Hematopoietic multipotent progenitor cell treated with erythropoietin and hydrocortisone succinate and interleukin-3 and kit ligand, for 17 days (in vitro differentiated cells): ENCODE data around the gene NRIP3.
A peak's percentile ranks its signal among the peaks of the same experiment; 100 is the strongest.
"Not testable (repeated sequence)": the region's sequence is repeated elsewhere in the genome, so short reads cannot be mapped to it uniquely, and the experiment has no call there.

Source experiments
- DNase-seq: peaks from one replicate; pipeline ENCODE4 v3.0.0-alpha.2; 2015; ENCODE audit warnings: low spot score

NRIP3 gene

DNA sequence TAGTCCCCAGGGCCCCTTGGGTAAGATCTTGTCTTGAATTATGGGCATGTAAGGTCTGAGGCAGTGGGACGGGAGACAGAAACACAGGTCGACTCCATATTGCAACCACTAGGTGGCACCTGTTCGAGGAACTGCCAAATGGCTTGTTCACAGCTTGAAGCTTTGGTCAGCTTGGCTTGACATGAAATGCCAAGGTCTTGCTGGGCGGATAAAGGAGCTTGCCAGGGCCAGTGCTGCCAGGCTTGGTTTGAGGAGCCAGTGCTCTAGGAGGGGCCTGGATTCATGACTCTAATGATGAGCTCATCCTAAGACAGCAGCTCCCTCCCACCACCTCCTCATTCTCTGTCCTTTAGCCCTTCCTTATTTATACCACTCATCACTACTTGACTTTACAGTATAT is 11.9 kb upstream of the NRIP3 start:
- DNase-seq = peak; percentile 73

DNA sequence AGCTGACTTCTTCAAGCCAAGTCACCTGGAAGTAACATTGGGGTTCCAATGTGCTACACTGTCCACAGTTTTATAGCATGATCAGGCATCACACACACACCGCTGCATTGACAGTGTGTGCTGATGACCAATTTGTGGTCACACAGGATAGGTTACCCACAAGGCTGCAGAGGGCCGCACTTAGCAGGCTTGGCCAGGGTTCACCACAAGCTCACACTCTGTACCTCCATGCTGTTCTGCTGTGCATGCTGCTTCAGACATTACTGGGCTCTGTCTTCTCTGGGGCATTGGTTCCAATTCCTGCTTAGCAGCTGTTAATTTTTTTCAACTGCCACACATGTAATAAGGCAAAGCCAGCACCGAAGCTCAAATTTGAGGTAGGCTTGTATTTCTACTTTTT is 11.0 kb upstream of the NRIP3 start:
- no peak for DNase-seq

DNA sequence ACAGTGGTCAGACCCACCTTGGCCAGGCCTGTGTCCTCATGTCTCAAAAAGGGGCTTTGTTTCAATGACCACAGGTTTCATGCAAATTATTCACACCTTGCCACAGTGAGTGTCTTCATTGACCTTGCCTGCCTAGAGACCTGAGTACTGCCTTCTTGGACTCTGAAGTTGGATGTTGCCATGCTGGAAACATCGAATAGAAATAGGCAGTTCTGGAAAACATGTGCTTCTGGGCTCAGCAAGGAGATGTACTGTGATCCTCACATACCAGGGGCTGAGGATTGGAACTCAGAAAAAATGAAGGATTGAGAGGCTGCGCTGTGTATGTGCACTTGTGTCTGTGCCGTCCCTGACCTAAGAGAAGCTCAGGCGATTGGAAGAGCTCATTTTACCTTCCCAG is 9.6 kb upstream of the NRIP3 start:
- no peak for DNase-seq

DNA sequence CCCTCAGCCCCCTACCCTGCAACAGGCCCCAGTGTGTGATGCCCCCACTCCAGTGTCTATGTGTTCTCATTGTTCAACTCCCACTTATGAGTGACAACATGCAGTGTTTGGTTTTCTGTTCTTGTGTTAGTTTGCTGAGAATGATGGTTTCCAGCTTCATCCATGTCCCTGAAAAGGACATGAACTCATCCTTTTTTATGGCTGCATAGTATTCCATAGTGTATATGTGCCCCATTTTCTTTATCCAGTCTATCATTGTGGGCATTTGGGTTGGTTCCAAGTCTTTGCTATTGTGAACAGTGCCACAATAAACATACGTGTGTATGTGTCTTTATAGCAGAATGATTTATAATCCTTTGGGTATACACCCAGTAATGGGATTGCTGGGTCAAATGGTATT is 5.7 kb upstream of the NRIP3 start:
- DNase-seq = not testable (repeated sequence)

DNA sequence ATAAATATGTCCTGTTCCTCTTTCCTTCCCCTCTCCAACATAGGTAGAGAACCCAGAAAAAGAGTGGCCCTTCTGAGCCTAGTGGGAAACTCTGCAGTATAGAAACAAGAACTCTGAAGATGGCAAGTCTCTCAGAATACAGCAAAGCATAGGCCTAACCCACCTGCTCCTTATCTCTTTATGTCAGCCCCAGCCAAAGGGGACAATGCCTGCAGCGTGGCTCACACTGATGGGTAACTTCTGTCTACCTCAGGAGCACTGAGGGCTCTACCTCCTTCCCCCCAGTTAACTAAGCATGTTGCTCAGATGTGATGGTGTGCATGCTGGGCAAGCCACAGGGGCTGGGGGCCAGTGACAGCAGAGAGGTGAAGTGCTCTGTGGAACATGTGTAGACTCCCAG is 4.9 kb upstream of the NRIP3 start:
- no peak for DNase-seq

DNA sequence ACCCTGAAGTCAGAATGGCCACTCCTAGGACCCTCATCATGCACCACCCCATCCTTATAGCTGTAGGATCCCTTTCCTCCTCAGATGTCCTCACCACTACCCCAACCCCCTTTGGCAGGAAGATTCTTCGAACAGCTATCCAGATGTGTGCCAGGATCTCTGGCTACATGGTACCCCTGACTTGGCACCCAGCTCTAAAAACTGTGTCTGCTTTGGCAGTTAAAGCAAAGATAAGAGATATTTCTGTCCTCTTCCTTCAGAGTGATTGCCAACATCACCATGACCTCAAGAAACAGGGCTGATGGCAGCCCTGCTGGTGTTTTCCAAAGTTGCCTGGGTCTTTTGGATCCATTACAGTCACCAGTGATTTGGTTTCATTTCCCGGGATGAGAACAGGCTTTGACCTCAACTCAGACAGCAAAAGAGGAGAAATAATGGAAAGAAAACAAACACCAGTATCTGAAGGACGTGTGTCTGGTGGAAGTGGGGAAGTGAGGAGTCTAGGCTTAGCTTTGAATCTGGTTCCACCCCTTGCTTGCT is 4.3 kb upstream of the NRIP3 start:
- DNase-seq = peak; percentile 33

DNA sequence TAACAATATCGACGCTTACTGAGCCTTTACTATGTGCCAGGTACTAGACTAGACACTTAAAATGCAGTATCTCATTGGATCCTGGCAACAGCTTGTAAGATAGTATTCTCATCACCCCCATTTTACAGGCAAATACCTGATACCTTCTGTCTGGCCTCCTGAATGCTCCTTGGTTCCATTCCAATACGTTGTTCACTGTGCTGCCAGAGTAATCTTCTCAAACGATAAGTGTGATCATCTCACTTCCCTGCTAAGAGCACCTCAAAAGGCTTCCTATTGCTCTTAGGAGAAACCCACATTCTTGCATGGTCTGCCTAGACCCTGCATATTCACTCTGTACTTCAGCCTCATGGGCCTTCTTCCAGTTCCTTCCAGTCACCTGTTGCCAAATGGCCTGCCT is 1.3 kb upstream of the NRIP3 start:
- no peak for DNase-seq

DNA sequence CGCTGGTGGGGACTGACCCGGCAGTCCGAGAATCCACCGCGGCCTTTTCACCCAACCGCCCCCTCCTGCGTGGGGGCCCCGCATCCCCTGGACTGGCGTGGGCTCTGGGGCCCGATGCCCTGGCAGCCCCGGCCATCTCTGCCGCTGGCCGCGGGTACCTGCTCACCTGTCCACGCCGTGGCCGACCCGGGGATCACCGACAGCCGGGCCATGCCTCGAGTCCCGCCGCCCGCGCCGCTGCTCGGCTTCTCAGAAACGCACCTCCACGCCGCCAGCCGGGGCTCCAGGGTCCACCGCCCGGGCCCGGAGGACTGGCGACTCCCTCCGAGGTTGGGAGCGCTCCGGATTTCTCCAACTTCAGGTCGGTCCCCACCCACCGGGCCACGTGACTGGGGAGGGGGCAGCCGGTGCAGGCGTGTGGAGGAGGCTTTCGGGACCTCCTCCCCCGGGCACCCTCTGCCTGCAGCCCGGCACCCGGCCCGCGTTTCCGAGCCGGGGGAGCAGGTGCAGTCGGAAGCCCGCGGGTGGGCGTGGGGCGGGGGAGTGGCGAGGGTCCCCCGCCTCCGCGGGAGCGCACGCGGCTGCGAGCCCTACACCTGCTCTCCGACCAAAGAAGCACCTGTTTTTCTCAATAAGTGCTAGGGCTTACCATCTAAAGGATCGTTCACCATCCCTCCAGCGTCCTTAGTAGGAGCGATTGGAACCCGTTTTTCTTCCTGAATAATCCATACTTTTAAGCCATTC is 554 bp upstream of the NRIP3 start:
- DNase-seq = no peak

DNA sequence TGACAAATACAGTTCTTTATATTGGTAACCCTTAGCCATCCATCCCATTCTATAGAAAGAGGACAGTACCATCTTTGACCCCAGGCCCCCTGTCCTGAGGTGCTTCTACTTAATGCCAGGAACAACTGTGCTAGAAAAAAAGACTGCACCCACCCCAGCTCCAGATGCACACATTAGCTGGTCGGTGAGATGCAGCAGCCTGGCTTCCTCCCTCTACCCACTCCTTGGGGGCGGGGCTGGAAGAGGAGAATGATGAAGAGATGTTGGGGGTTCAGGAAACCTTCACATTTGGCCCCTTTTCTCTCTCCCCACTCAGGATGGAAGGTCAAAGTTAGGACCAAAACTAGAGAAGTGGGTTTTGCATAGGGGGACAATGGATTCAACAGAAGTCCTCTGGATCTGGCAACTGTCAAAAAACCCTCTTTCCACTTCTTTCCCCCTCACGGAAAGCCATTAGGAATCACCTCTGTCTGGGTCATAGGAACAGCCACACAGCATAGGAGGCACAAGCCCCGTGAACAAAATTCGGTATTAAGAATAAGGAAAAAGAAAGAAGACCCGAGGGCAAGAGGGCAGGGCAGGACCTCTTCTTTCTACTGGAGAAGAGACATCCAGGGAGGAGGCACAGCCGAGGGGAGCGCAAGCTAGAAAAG is 755 bp downstream of the NRIP3 start:
- DNase-seq = no peak

DNA sequence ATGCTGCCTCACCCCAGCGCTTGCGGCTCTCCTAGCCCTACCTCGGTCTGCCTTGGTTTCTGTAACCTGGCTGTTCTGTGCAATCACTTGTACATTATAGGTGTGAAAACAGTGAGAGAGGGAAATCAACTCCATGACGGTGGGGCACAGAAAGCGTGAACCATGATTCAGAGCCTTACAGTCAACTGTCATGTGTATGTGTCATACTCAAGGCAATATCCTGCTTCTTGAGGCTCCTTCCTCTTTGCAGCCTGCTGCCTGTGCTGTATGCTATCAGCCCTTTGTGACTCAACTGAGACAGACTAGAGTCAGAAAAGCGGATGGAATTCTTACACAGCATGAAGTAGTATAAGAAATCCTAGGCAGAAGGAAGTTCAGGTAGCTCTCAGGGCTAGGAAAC is 2.1 kb downstream of the NRIP3 start:
- no peak for DNase-seq

DNA sequence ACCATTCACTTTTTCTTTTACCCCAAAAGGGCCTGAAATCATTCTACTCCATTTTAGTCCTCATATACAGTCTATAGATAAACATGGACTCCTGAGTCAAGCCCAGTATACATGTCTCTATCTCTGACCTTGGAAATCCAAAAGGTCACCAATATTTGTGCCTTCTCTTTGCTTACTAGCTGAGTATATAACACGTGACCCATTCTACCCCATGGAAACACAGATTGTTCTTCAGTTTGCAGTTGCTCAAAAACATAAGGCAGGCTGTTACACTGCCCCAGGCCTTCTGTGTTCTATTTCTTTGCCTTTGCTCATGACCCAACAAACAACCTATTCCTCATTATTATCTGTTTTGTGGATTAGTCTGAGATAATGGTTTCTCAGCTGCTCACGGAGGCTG is 5.8 kb downstream of the NRIP3 start:
- no peak for DNase-seq

DNA sequence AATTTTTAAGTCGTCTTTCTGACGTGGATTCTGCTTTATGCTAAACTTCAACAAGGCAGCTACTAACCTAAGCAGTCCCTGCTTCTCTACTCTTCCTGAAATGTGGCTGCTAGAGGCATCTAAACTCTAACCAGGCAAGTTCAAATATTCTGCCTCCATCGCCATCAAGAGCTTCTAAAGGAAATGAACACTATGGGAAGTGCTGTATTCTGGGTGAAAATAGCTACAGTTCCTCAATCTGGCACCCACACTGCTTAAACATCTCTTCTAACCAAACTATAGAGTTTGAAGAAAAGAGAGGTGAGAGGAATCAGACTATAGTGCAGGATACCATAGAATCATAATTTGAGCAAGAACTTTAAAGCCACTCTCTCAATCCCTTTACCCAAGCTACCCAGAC is 6.3 kb downstream of the NRIP3 start:
- DNase-seq = no peak

DNA sequence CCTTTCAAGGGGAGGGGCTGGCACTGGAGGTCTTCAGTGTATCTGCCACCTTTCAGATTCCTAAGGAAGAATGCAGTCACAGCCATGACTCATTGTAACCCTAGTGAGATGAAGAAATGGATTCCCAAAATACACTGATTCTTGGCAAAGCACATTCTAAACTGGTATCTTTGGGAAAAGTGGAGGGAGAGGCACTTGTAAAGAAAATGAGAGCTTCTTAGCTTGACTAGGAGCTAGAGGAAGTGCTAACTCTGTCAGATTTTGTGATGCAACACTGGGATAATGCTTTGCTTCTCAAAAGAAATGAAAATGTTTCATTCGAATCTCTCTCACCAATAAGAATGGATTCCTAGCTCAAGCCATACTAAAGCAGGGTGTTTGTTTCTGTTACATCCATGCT is 14.3 kb downstream of the NRIP3 start:
- peak; percentile 47 for DNase-seq

DNA sequence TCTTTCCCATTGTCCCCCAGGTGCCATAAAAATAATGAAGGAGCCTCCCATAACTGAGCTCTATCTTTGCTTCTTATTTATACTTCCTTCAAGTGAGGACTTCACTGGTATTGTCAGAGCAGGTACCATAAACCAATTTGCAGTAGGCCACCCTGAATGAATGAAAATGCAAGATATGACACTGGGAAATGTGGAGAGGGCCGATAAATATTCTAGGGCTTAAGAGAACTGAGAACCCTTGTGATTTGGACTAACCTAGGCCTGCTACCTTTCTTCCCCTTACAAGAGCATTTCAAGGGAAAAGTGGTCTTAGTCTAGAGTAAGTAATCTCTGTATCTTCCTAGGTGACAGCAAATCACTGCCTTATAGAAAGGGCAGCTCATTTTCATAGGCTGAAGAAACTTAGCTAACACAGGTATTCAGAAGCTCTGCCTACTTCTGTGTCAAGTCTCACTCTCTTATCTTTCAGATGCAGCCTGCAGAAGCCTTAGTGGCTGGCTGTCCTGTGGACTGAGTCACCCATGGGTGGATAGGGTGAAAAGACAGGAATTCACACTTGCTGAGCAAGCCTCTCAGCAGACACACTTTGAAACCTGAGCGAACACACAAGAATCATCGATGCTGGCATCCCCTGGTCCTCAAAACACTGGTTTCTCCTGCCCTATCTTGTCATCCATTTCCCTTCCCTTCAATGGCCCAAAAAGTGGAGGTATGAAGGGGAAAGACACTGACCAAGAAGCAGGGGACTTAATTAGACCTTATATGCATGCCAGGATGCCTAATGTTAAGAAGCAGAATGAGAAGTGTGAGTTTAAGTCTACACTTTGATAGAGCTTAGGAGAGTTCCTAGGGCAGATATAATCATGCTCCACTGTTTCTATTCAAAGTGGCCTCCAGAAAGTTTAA is 15.2 kb downstream of the NRIP3 start:
- DNase-seq = peak; percentile 85

DNA sequence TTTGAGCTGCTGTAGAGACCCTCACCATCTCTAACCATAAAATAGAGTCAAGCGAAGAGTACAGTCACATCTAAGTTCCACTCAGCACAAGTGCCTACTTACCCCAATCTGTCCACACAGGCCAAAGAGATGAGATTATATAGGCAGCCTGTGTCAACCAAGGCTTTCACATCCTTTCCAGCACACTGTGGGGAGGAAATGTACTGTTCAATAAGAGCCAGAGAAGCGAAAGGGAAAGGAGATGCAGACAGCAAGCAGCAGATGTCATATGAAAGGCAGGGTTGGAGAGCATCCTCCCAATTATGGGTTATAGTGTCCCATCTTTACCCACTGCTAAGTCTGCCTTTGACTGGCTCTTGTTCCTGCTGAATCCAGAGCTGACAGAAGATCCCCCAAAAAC is 16.4 kb downstream of the NRIP3 start:
- DNase-seq = no peak

DNA sequence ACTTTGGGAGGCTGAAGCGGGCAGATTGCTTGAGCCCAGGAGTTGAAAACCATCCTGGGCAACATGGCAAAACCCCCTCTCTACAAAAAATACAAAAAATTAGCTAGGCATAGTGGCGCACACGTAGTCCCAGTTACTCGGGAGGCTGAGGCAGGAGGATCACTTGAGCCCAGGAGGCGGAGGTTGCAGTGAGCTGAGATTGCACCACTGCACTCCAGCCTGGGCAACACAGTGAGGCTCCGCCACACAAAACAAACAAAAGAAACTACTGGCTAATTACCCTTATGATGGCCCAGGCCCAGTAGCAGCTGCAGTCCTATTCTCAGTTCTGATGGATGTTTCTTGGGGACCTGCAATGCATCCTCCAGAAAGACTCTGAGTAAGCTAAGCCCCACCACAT is 17.0 kb downstream of the NRIP3 start:
- not testable (repeated sequence) for DNase-seq

DNA sequence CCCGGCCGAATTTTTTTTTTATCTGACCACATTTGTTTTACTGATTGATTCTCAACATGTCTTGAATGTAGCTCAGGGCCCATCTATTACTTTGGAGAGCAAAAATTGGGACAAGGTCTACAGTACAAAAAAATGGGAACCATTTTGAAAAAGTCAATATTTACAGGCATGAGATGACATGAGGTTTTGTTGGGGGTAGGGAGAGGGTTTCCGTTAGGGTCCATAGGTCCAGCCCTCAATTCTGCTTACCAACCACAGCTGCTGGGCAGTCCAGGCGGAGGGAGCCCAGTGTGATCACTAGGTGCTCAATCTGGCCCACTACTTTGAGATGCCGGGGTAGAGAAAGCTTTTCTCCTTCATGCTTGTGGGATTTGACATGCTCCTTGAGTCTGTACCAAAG is 18.3 kb downstream of the NRIP3 start:
- DNase-seq = no peak

DNA sequence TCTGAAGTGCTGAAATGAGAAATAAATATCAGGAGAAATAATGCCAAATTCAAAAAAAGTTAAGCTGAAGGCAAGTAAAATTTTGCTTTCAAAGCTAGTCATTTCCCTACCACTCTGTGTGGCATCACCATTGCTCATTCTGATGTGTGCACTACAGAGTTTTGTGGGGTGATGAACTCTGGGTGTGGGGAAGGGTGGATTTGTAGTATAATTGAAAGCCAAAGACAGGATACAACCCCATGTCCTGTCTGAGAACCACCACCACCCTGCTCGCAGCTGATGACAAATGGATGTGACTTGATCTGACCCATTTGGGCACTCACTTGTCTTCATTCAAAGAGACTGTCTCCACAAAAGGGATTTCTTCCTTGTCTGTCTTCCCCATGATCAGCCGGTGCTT is 20.2 kb downstream of the NRIP3 start:
- DNase-seq = no peak

DNA sequence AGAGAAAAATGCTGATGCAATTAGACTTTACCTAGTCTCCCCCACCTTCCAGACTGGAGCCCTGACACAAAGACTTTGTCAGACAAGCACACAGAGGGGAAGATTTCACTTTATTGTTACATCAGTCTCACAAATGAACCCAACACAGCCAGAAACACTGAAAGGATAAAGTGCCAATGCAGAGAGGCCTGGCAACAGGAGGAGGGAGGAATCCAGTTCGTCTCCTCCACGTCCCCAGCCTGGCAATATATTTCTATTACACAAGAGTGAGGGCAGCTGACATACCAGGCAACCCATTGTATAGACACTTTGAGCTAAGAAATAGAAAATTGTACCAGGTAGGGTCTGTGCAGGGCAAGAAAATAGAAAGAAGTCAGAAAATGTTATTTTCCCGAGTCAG is 23.3 kb downstream of the NRIP3 start:
- no peak for DNase-seq

DNA sequence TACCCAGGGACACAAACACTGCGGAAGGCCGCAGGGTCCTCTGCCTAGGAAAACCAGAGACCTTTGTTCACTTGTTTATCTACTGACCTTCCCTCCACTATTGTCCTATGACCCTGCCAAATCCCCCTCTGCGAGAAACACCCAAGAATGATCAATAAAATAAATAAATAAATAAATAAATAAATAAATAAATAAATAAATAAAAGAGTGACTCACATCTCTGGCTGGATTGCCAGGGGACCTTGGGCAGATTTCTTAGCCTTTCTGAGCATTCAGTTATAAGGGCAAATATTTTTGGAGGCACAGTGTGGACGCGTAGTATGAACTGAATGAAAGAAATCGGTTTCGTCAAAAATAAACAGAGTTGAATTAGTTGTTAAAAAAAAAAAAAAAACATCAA is 24.4 kb downstream of the NRIP3 start:
- not testable (repeated sequence) for DNase-seq

DNA sequence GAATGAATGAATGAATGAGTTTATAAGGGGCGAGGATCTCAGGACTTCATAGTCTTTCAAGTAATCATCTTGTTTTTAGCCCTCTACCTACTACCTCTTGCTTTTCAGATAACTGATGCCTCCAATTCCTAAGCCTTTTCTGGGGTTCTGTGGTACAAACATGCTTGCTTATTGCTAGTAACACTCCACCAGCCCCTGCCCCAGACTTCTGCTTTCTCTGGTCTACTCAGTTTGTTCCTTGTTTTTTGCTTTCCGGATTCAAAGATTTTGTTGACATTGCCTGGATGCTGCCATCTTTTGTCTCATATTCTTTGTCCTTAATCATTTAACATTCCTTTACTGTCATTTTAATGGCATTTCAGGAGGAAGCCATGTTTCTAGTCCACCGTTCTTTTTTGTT is 30.7 kb downstream of the NRIP3 start:
- no peak for DNase-seq

DNA sequence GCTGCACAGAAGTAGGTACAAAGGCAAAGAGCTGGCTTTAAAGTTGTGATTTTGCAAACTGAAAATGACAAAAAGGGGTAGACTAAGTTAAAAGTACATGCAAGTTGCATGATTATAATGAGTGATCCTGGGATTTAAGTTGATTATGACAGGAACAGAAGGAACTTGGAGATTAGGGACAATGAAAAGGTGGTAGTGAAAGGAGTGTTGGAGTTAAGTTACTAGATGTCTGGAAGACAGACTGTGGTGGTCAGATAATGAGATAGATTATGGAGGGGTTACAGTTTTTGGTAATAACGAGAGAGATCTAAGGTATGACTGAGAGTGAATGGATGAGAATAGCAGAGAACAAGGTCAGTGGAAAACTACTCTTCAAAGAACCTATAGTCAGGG is 31.9 kb downstream of the NRIP3 start:
- DNase-seq = no peak
